Epithelial cell of esophagus (primary cell): Measurements from ENCODE around the gene FRA10AC1.
A peak's percentile ranks its signal among the peaks of the same experiment; 100 is the strongest.

Experiments
- DNase-seq: peaks from one replicate; pipeline ENCODE4 v3.0.0; 2010; ENCODE audit warnings: low read depth
- H3K4me3 ChIP-seq: 2 replicates; pipeline ENCODE4 v1.5.1; 2011; ENCODE audit warnings: mild to moderate bottlenecking, low read length, control low read depth
- CTCF ChIP-seq: IDR thresholded peaks from 2 replicates; pipeline ENCODE4 v1.5.1; 2011; ENCODE audit warnings: low read depth, mild to moderate bottlenecking, low read length, control low read depth, inconsistent platforms; ENCODE audit not compliant: insufficient read depth; ENCODE audit errors: missing control alignments

FRA10AC1 gene

GRCh38 chr10:93687737-93688136 is 14.7 kb downstream of the FRA10AC1 start:
- no peak overlapping the region for H3K4me3 ChIP-seq
- no peak for DNase-seq
- TF ChIP-seq CTCF = no peak

GRCh38 chr10:93680412-93681047 is 21.9 kb downstream of the FRA10AC1 start:
- no peak overlapping the region for H3K4me3 ChIP-seq
- peak; percentile 50 for TF ChIP-seq CTCF
- peak; percentile 54 for DNase-seq

- no peak for DNase-seq
- TF ChIP-seq CTCF = no peak
- H3K4me3 ChIP-seq = no peak overlapping the region
Measured at GRCh38 chr10:93678805-93679587, 23.4 kb downstream of the FRA10AC1 start.

GRCh38 chr10:93678386-93678785 is 24.0 kb downstream of the FRA10AC1 start:
- no peak for TF ChIP-seq CTCF
- H3K4me3 ChIP-seq = no peak overlapping the region
- DNase-seq = no peak

GRCh38 chr10:93673791-93674190 is 28.6 kb downstream of the FRA10AC1 start:
- no peak for TF ChIP-seq CTCF
- no peak overlapping the region for H3K4me3 ChIP-seq
- no peak for DNase-seq

GRCh38 chr10:93672890-93673289 is 29.5 kb downstream of the FRA10AC1 start:
- TF ChIP-seq CTCF = no peak
- H3K4me3 ChIP-seq = no peak overlapping the region
- no peak for DNase-seq
